Activated T-cell treated with anti-CD3 and anti-CD28 coated beads, Interleukin-2, amount 50 U/mL, for 72 hours (primary cell): ENCODE data around the gene ZWILCH. TPM values are rescaled to one million over a fixed set of nuclear protein-coding genes. Genes with fewer than 3 reads are reported as not detected.

Experiments
- ATAC-seq, 2 donors: fragments of 150-1000 bp; cut with Tn5 transposase; replicated peaks in 1 of 2; 2 replicates each; pipeline ENCODE4 v1.10.0; 2021; ENCODE audit warnings: moderate library complexity in 2 of 2, mild to moderate bottlenecking in 1 of 2
- DNase-seq, 2 donors: peaks; one replicate each; pipeline ENCODE4 v3.0.0; 2021 to 2022; ENCODE audit warnings: mixed read lengths in 1 of 2
- H3K27ac Mint-ChIP-seq: one replicate; pipeline ENCODE4 v1.8.0; 2022; ENCODE audit warnings: mild to moderate bottlenecking, moderate library complexity, mixed read lengths
- H3K27me3 Mint-ChIP-seq: one replicate; pipeline ENCODE4 v1.8.0; 2022; ENCODE audit warnings: low read depth, mixed read lengths
- H3K36me3 Mint-ChIP-seq, 2 donors: one replicate each; pipeline ENCODE4 v1.8.0; 2022; ENCODE audit warnings: mixed read lengths in 2 of 2, mild to moderate bottlenecking in 1 of 2; ENCODE audit not compliant: insufficient read depth in 2 of 2
- H3K4me1 Mint-ChIP-seq: one replicate; pipeline ENCODE4 v1.8.0; 2022; ENCODE audit warnings: low read depth, mixed read lengths
- H3K4me3 Mint-ChIP-seq, 2 donors: one replicate each; pipeline ENCODE4 v1.8.0; 2022; ENCODE audit warnings: mild to moderate bottlenecking in 2 of 2, mixed read lengths in 2 of 2, moderate library complexity in 2 of 2
- H3K9me3 Mint-ChIP-seq, 2 donors: one replicate each; pipeline ENCODE4 v1.8.0; 2022; ENCODE audit warnings: mixed read lengths in 2 of 2
- total RNA-seq, 2 donors: library from RNA; stranded (reverse); gene quantifications; one replicate each; pipeline ENCODE4 v1.2.3, GENCODE V29; 2022

The ZWILCH gene
- total RNA-seq, 2 donors from 2014 or later: 25.0 to 25.1 TPM

- H3K9me3 Mint-ChIP-seq: no peaks in the 10 kb centered on the region
- H3K4me1 Mint-ChIP-seq: no peaks in the 10 kb centered on the region
- ATAC-seq (no peak), DNase-seq (no peak)
- H3K36me3 Mint-ChIP-seq: peaks cover 4 to 28% of the 10 kb centered on the region in 2 donors
- no peak overlapping the region for H3K27ac Mint-ChIP-seq
- no peaks in the 10 kb centered on the region for H3K27me3 Mint-ChIP-seq
- H3K4me3 Mint-ChIP-seq: no peak overlapping the region
These were observed 18.8 kb downstream of the ZWILCH start for GRCh38 chr15:66523926-66524325.

DNA sequence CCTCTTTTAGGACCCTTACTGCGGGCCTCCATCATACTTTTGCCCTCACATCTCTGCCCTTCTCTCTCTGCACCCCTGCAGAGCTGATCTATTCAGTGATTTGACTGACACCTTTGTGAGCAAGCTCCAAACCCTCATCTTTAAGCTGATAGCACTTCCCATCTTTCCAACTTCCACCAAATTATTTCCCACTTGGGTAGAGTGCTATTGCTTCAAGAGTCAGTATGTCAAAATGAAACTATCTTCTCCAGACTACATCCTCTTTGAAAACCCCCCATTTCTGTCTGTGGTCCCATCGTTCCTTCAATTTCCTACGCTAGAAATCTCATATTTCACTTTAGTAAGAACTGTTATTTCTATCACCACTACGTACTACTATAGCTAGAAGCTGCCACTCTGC is 19.7 kb downstream of the ZWILCH start:
- ATAC-seq (no peak), DNase-seq (no peak)
- no peaks in the 10 kb centered on the region for H3K27me3 Mint-ChIP-seq
- no peak overlapping the region for H3K27ac Mint-ChIP-seq
- no peaks in the 10 kb centered on the region for H3K9me3 Mint-ChIP-seq
- no peaks in the 10 kb centered on the region for H3K4me1 Mint-ChIP-seq
- peaks cover 5 to 26% of the 10 kb centered on the region in 2 donors for H3K36me3 Mint-ChIP-seq
- H3K4me3 Mint-ChIP-seq: no peak overlapping the region

- ATAC-seq: no peak
- DNase-seq: no peak
- Mint-ChIP-seq H3K9me3 (no peaks in the 10 kb centered on the region), H3K36me3 (peaks cover 4 to 11% of the 10 kb centered on the region in 2 donors), H3K27ac (no peak overlapping the region), H3K27me3 (no peaks in the 10 kb centered on the region), H3K4me3 (no peak overlapping the region), H3K4me1 (no peaks in the 10 kb centered on the region)
These were observed 29.9 kb downstream of the ZWILCH start for GRCh38 chr15:66535056-66535455.

DNA sequence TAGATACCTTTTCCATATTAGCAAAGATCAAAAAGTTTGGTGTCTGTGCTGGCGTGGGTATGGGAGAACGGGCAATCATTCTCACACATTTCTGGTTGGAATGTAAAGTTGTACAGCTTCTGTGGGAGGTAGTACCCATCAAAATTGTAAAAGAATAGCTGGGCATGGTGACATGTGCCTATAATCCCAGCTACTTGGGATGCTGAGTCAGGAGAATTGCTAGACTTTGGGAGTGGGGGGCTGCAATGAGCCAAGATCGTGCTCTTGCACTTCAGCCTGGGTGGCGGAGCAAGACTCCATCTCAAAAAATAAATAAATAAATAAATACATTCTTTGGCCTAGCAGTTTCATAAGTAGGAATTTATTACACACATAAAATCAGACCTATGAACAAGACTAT is 37.8 kb downstream of the ZWILCH start:
- no peaks in the 10 kb centered on the region for H3K4me1 Mint-ChIP-seq
- no peak overlapping the region for H3K27ac Mint-ChIP-seq
- no peak overlapping the region for H3K4me3 Mint-ChIP-seq
- no peaks in the 10 kb centered on the region for H3K9me3 Mint-ChIP-seq
- H3K27me3 Mint-ChIP-seq: no peaks in the 10 kb centered on the region
- ATAC-seq: no peak
- peaks cover 4 to 27% of the 10 kb centered on the region in 2 donors for H3K36me3 Mint-ChIP-seq
- no peak for DNase-seq

DNA sequence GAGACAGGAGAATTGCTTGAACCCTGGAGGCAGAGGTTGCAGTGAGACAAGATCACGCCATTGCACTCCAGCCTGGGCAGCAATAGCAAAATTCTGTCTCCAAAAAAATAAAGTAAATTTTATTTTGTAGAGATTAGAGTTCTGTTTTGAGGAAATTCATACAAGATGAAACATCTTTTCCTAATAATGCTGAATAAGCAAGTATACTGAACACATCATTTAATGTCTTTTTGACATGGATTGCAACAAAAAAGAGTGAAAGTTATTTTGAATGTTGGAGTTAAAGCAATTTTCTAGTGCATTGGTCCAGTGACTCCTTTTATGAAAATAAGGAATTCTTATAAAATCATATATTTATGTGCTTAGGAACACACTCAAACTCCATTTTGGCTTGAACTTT is 40.1 kb downstream of the ZWILCH start:
- Mint-ChIP-seq H3K36me3 (peaks cover 0 to 18% of the 10 kb centered on the region in 2 donors), H3K9me3 (no peaks in the 10 kb centered on the region), H3K27ac (no peak overlapping the region), H3K4me3 (no peak overlapping the region), H3K4me1 (no peaks in the 10 kb centered on the region), H3K27me3 (no peaks in the 10 kb centered on the region)
- no peak for ATAC-seq
- no peak for DNase-seq

DNA sequence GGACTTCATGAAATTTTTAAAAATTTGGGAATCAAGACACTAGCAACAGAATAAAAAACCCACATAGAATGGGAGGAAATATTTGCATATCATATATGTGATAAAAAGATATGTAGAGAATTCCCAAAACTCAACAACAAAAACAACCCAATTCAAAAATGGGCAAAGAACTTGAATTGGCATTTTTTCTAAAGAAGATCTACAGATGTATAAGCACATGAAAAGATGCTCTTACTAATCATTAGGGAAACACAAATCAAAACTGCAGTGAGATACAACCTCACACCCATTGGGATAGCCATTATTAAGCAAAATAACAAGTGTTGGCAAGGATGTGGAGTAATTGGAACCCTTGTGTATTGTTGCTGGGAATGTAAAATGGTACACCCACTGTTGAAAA is 50.6 kb downstream of the ZWILCH start:
- H3K36me3 Mint-ChIP-seq: peaks cover 0 to 4% of the 10 kb centered on the region in 2 donors
- H3K4me3 Mint-ChIP-seq: no peak overlapping the region
- DNase-seq (no peak), ATAC-seq (no peak)
- H3K9me3 Mint-ChIP-seq: peaks cover 0 to 2% of the 10 kb centered on the region in 2 donors
- H3K27me3 Mint-ChIP-seq: no peaks in the 10 kb centered on the region
- H3K4me1 Mint-ChIP-seq: no peaks in the 10 kb centered on the region
- H3K27ac Mint-ChIP-seq: no peak overlapping the region

DNA sequence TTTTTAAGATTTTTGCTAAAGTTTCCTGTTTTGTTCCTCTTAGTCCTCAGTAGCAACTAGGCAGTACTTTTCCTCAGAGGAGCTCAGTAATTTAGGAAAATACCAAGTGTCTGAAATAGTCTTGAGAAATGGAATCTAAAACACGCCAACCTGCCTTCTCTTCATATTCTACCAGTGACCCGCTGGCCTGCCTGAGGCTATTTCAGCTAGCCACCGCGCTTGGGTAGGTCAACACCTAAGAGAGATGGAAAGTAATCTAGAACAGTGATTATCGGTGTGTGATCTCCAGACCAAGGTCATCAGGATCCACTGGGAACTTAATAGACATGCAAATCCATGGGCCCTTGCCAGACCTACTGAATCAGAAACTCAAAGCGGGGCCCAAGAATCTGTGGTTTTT is 53.1 kb downstream of the ZWILCH start:
- Mint-ChIP-seq H3K9me3 (peaks cover 0 to 2% of the 10 kb centered on the region in 2 donors), H3K36me3 (no peaks in the 10 kb centered on the region), H3K4me1 (no peaks in the 10 kb centered on the region), H3K4me3 (no peak overlapping the region), H3K27ac (no peak overlapping the region), H3K27me3 (no peaks in the 10 kb centered on the region)
- no peak for ATAC-seq
- DNase-seq: no peak

DNA sequence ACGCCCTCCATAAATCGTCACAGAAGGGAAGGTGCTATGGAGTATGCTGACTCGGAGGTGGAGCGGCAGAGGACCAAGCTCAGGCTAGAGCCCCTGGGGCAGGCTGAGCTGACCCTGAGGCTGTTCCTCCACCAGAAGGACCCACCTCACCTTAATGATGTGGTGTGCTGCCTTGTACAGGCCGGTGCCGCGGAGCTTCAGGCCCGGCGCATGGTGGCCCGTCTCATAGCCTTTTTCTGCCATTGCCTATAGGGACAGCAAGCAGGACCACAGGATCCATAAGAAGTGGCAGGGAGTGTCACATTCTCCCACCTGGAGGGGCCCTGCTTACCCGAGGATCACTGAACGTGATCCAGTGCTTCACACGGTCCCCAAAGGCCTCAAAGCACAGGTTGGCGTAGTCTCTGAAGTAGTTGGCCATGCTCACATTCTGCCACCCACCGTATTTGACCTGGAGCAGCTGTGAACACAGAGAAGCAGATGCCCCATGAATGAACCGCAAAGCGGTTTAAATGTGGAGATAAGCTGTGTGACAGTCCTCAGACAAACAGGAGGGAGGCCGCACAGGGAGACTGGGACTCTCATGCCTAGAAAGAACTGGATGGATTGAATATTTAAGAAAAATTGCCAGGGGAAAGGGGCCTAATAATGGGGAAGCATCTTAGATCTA is 55.9 kb downstream of the ZWILCH start:
- Mint-ChIP-seq H3K9me3 (no peaks in the 10 kb centered on the region), H3K4me3 (no peak overlapping the region), H3K36me3 (no peaks in the 10 kb centered on the region), H3K27me3 (no peaks in the 10 kb centered on the region), H3K27ac (no peak overlapping the region), H3K4me1 (no peaks in the 10 kb centered on the region)
- no peak for DNase-seq
- ATAC-seq: no peak

DNA sequence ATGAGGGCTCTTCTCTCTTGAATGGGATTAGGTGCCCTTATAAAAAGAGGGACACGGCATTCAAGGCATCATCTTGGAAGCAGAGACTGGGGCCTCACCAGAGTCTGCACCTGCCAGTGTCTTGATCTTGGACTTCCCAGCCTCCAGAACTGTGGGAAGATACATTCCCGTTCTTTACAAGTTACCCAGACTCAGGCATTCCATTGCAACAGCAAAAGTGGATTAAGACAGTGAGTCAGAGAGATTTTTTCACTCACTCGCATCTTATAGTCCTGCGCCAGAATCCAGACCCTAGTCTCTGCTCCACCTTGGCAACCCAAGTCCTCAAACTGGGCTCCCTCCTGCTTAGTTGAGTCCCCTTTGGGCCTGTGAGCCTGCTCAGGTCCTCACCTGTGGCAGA is 58.0 kb downstream of the ZWILCH start:
- H3K36me3 Mint-ChIP-seq: no peaks in the 10 kb centered on the region
- H3K9me3 Mint-ChIP-seq: no peaks in the 10 kb centered on the region
- ATAC-seq: no peak
- no peaks in the 10 kb centered on the region for H3K27me3 Mint-ChIP-seq
- no peak overlapping the region for H3K4me3 Mint-ChIP-seq
- H3K27ac Mint-ChIP-seq: no peak overlapping the region
- H3K4me1 Mint-ChIP-seq: peaks cover 7% of the 10 kb centered on the region
- DNase-seq: no peak

GRCh38 chr15:66563566-66564110 is 58.5 kb downstream of the ZWILCH start:
- no peaks in the 10 kb centered on the region for H3K27me3 Mint-ChIP-seq
- no peaks in the 10 kb centered on the region for H3K36me3 Mint-ChIP-seq
- peaks cover 7% of the 10 kb centered on the region for H3K4me1 Mint-ChIP-seq
- H3K27ac Mint-ChIP-seq: no peak overlapping the region
- ATAC-seq: no peak
- H3K9me3 Mint-ChIP-seq: no peaks in the 10 kb centered on the region
- H3K4me3 Mint-ChIP-seq: no peak overlapping the region
- no peak for DNase-seq

- Mint-ChIP-seq H3K4me1 (peaks cover 7% of the 10 kb centered on the region), H3K9me3 (no peaks in the 10 kb centered on the region), H3K36me3 (no peaks in the 10 kb centered on the region), H3K27me3 (no peaks in the 10 kb centered on the region), H3K4me3 (no peak overlapping the region), H3K27ac (no peak overlapping the region)
- ATAC-seq: no peak
- DNase-seq: no peak
These were observed 59.3 kb downstream of the ZWILCH start for GRCh38 chr15:66564136-66565041.

- ATAC-seq: no peak
- no peak for DNase-seq
- Mint-ChIP-seq H3K4me3 (no peak overlapping the region), H3K27me3 (no peaks in the 10 kb centered on the region), H3K36me3 (no peaks in the 10 kb centered on the region), H3K9me3 (no peaks in the 10 kb centered on the region), H3K27ac (no peak overlapping the region), H3K4me1 (peaks cover 7% of the 10 kb centered on the region)
These were observed 60.1 kb downstream of the ZWILCH start for GRCh38 chr15:66565141-66565641.

DNA sequence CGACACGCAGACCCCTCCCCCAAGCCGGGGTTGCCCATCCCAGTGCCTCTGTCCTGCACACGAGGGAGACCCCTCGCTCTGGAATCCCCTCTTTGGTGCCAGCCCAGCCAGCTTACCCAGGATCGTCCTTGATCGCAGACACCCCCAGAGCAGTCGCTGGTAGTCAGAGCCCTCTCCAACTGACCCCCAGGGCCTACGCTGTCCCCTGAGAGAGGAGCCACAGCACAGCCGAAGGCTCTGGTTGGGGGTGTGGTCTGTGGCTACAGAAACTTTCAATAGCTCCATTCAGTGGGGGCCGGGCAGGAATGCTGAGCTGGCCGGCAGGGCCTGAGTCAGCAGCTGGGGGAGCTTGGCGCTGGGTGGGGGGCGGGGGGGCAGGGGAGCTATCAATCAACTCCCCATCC is 60.6 kb downstream of the ZWILCH start, which contains the start of gene LCTL:
Gene LCTL, minus strand, starts transcription at position 258 of the 404 bp plus-strand sequence. CDS start 633 bp downstream, outside the sequence.
- no peaks in the 10 kb centered on the region for H3K27me3 Mint-ChIP-seq
- H3K4me1 Mint-ChIP-seq: peaks cover 7% of the 10 kb centered on the region
- ATAC-seq: no peak
- DNase-seq: no peak
- no peaks in the 10 kb centered on the region for H3K9me3 Mint-ChIP-seq
- no peak within 1 kb of the TSS for H3K4me3 Mint-ChIP-seq
- no peak within 1 kb of the TSS for H3K27ac Mint-ChIP-seq
- H3K36me3 Mint-ChIP-seq: no peaks in the 10 kb centered on the region
